Fibroblast of upper back skin (primary cell): ENCODE results near the gene TRIM10.
"Not testable (repeated sequence)": the region's sequence is repeated elsewhere in the genome, so short reads cannot be mapped to it uniquely, and the experiment has no call there.

Source experiments
- DNase-seq: peaks from one replicate; pipeline ENCODE4 v3.0.0-alpha.2; 2013

TRIM10 gene

GRCh38 chr6:30171677-30172471, 10.9 kb upstream of the TRIM10 start:
- no peak for DNase-seq

- peak; percentile 56 for DNase-seq
Measured at GRCh38 chr6:30169658-30170614, 8.9 kb upstream of the TRIM10 start.

GRCh38 chr6:30168741-30169140, 7.7 kb upstream of the TRIM10 start:
- DNase-seq: no peak

- no peak for DNase-seq
Measured at GRCh38 chr6:30167101-30167500, 6.1 kb upstream of the TRIM10 start.

- DNase-seq: not testable (repeated sequence)
Measured at GRCh38 chr6:30165238-30165637, 4.2 kb upstream of the TRIM10 start.

- no peak for DNase-seq
Measured at GRCh38 chr6:30164714-30165113, 3.7 kb upstream of the TRIM10 start.

- DNase-seq: no peak
Measured at GRCh38 chr6:30163918-30164654, 3.1 kb upstream of the TRIM10 start.

GRCh38 chr6:30163090-30163917, 2.3 kb upstream of the TRIM10 start, which contains the start of gene TRIM15:
Gene TRIM15 (plus strand): TSS chr6:30163546. CDS start chr6:30163685, 139 bp downstream.
- DNase-seq: no peak

- DNase-seq: no peak
Measured at GRCh38 chr6:30162265-30163089, 1.5 kb upstream of the TRIM10 start.

GRCh38 chr6:30160008-30160784, 815 bp downstream of the TRIM10 start:
- DNase-seq: no peak

GRCh38 chr6:30158475-30159040, 2.5 kb downstream of the TRIM10 start:
- DNase-seq: no peak

GRCh38 chr6:30157999-30158398, 3.0 kb downstream of the TRIM10 start:
- DNase-seq: no peak

GRCh38 chr6:30157581-30157980, 3.4 kb downstream of the TRIM10 start:
- DNase-seq: no peak

GRCh38 chr6:30156774-30157173, 4.2 kb downstream of the TRIM10 start:
- no peak for DNase-seq

GRCh38 chr6:30156262-30156599, 4.8 kb downstream of the TRIM10 start:
- peak; percentile 44 for DNase-seq

- DNase-seq: peak; percentile 28
Measured at GRCh38 chr6:30155520-30156261, 5.3 kb downstream of the TRIM10 start.

- DNase-seq: peak; percentile 90
Measured at GRCh38 chr6:30154709-30155519, 6.1 kb downstream of the TRIM10 start.

GRCh38 chr6:30154061-30154460, 7.0 kb downstream of the TRIM10 start:
- no peak for DNase-seq
